MM.1S (cell line): ENCODE measurements around the gene SLC37A1.
A peak's percentile ranks its signal among the peaks of the same experiment; 100 is the strongest.
"Not testable (repeated sequence)": the region's sequence is repeated elsewhere in the genome, so short reads cannot be mapped to it uniquely, and the experiment has no call there.

Source experiments
- DNase-seq: peaks from one replicate; pipeline ENCODE4 v3.0.0-alpha.2; 2015
- H2AFZ ChIP-seq: fragments of 300-600 bp; sonication (generic); 2 replicates; pipeline ENCODE4 v1.6.0; 2016; ENCODE audit warnings: antibody characterized with exemption, low read length
- H3F3A ChIP-seq: fragments of 300-600 bp; sonication (generic); 2 replicates; pipeline ENCODE4 v1.6.1; 2016; ENCODE audit warnings: mild to moderate bottlenecking, antibody characterized with exemption, low read length, moderate library complexity, mixed read lengths; ENCODE audit not compliant: insufficient read depth
- H3K27ac ChIP-seq: fragments of 300-600 bp; sonication (generic); 2 replicates; pipeline ENCODE4 v1.5.1; 2016; ENCODE audit warnings: mild to moderate bottlenecking, low read length
- H3K27me3 ChIP-seq: fragments of 300-600 bp; sonication (generic); replicated peaks from 2 replicates; pipeline ENCODE4 v1.6.0; 2016; ENCODE audit warnings: low read length; ENCODE audit not compliant: insufficient read depth
- H3K36me3 ChIP-seq: fragments of 300-600 bp; sonication (generic); replicated peaks from 2 replicates; pipeline ENCODE4 v1.6.1; 2016; ENCODE audit warnings: mild to moderate bottlenecking, low read length, mixed read lengths; ENCODE audit not compliant: insufficient read depth
- H3K4me1 ChIP-seq: fragments of 300-600 bp; sonication (generic); 2 replicates; pipeline ENCODE4 v1.6.1; 2016; ENCODE audit warnings: low read length, mixed read lengths
- H3K4me2 ChIP-seq: fragments of 300-600 bp; sonication (generic); 2 replicates; pipeline ENCODE4 v1.6.0; 2016; ENCODE audit warnings: low read depth, low read length
- H3K4me3 ChIP-seq: fragments of 300-600 bp; sonication (generic); 2 replicates; pipeline ENCODE4 v1.5.1; 2016; ENCODE audit warnings: low read length, mixed read lengths
- H3K79me2 ChIP-seq: fragments of 300-600 bp; sonication (generic); 2 replicates; pipeline ENCODE4 v1.6.1; 2016; ENCODE audit warnings: mixed run types, low read length, mixed read lengths
- H3K9ac ChIP-seq: fragments of 300-600 bp; sonication (generic); 2 replicates; pipeline ENCODE4 v1.6.1; 2016; ENCODE audit warnings: low read length, mixed read lengths
- H3K9me2 ChIP-seq: fragments of 300-600 bp; sonication (generic); replicated peaks from 2 replicates; pipeline ENCODE4 v1.6.1; 2016; ENCODE audit warnings: mild to moderate bottlenecking, low read length, mixed read lengths; ENCODE audit not compliant: insufficient read depth
- H3K9me3 ChIP-seq: fragments of 300-600 bp; sonication (generic); replicated peaks from 2 replicates; pipeline ENCODE4 v1.6.1; 2016; ENCODE audit warnings: mild to moderate bottlenecking, low read length, mixed read lengths; ENCODE audit not compliant: insufficient read depth
- H4K20me1 ChIP-seq: fragments of 300-600 bp; sonication (generic); 2 replicates; pipeline ENCODE4 v1.6.1; 2016; ENCODE audit warnings: mild to moderate bottlenecking, low read length, moderate library complexity, mixed read lengths; ENCODE audit not compliant: insufficient read depth
- EZH2 ChIP-seq: fragments of 300-600 bp; sonication (generic); optimal IDR thresholded peaks from 2 replicates; pipeline ENCODE3; 2017; ENCODE audit warnings: low read depth, mild to moderate bottlenecking, antibody characterized with exemption, low read length, mixed read lengths
- EZH2phosphoT487 ChIP-seq: fragments of 300-600 bp; sonication (generic); IDR thresholded peaks from 2 replicates; pipeline ENCODE4 v1.6.1; 2018; ENCODE audit warnings: antibody characterized with exemption, low read length
- TF ChIP-seq, protein P1 (sequence below): fragments of 300-600 bp; sonication (generic); IDR thresholded peaks from 2 replicates; pipeline ENCODE4 v1.5.1; 2016; ENCODE audit warnings: antibody characterized with exemption, low read length, mixed read lengths

The SLC37A1 gene

DNA sequence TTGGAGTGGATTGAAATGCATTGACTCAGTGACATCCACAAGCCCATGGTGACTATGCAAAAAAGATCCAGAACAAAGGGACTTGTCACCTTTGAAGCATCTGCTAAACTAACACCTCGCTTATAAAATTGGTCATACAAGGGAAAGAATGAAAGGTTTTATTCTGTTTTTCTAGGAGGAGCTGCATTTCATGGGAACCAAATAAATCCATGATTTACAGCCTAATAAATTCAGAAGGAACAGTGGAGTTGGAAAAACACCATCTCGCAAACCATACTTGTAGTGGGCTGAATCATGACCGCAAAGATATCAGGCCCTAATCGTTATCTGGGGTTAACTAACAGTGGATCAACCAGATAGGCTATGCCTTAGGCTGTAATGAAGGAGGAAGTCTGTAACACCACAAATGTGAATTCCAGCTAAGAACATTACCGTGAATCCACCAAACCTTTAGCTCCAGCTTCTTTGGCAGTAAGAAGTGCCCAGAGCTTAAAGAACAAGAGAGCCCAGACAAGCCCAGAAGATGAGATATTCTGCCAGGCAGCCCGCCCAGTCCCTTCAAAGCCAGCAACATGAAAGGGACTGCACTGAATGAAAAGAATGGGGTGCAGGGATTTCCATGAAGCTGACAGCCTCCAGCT lies 45.0 kb upstream of the SLC37A1 start:
- no peaks in the 10 kb centered on the region for H3K79me2 ChIP-seq
- H3K4me2 ChIP-seq: peak overlapping the region; percentile 8
- no peak for DNase-seq

DNA sequence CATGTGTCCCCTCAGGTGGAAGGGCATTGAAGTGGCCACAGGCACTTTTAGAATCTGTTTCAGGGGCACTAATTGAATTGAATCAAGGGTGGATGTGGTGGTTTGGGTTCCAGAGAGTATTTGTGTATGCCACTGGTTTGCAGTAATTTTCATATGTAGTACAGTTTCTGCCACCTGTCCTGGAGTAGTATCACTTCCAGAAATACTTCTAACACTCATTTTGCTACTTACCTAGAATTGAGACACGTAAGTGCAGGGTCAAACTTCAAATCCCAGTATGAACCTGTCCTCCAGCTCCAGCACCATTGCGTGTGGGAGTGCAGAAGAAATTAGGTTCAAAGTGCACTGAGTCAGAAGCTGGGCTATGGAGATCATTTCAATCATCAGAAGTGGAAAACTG lies 44.4 kb upstream of the SLC37A1 start:
- H3K4me1 ChIP-seq: peaks cover 44% of the 10 kb centered on the region
- H3K27ac ChIP-seq: peak overlapping the region; percentile 14; the same call in 1 of the 2 replicates
- H2AFZ ChIP-seq: no peak overlapping the region
- no peak overlapping the region for H3K9ac ChIP-seq
- TF ChIP-seq EZH2phosphoT487 (no peak), EZH2 (no peak)
- TF ChIP-seq, protein P1, sequence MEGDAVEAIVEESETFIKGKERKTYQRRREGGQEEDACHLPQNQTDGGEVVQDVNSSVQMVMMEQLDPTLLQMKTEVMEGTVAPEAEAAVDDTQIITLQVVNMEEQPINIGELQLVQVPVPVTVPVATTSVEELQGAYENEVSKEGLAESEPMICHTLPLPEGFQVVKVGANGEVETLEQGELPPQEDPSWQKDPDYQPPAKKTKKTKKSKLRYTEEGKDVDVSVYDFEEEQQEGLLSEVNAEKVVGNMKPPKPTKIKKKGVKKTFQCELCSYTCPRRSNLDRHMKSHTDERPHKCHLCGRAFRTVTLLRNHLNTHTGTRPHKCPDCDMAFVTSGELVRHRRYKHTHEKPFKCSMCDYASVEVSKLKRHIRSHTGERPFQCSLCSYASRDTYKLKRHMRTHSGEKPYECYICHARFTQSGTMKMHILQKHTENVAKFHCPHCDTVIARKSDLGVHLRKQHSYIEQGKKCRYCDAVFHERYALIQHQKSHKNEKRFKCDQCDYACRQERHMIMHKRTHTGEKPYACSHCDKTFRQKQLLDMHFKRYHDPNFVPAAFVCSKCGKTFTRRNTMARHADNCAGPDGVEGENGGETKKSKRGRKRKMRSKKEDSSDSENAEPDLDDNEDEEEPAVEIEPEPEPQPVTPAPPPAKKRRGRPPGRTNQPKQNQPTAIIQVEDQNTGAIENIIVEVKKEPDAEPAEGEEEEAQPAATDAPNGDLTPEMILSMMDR: no peak
- H3F3A ChIP-seq: peaks cover 23% of the 10 kb centered on the region
- H3K9me2 ChIP-seq: no peaks in the 10 kb centered on the region
- no peaks in the 10 kb centered on the region for H4K20me1 ChIP-seq
- H3K4me3 ChIP-seq: no peak overlapping the region
- H3K36me3 ChIP-seq: no peaks in the 10 kb centered on the region
- H3K4me2 ChIP-seq: peak overlapping the region; percentile 8
- DNase-seq: peak; percentile 45
- H3K79me2 ChIP-seq: no peaks in the 10 kb centered on the region
- H3K9me3 ChIP-seq: no peaks in the 10 kb centered on the region
- H3K27me3 ChIP-seq: peaks cover 39% of the 10 kb centered on the region

More for the DNA sequence above, 45.0 kb upstream of the SLC37A1 start:
- TF ChIP-seq, protein P1: no peak
- TF ChIP-seq EZH2phosphoT487 (no peak), EZH2 (no peak)
- H3K9ac ChIP-seq: no peak overlapping the region
- peak overlapping the region; percentile 14; the same call in 1 of the 2 replicates for H3K27ac ChIP-seq
- H3F3A ChIP-seq: peaks cover 23% of the 10 kb centered on the region
- no peak overlapping the region for H3K4me3 ChIP-seq
- peaks cover 34% of the 10 kb centered on the region for H3K27me3 ChIP-seq
- no peaks in the 10 kb centered on the region for H4K20me1 ChIP-seq
- no peaks in the 10 kb centered on the region for H3K36me3 ChIP-seq
- H2AFZ ChIP-seq: no peak overlapping the region
- peaks cover 44% of the 10 kb centered on the region for H3K4me1 ChIP-seq
- no peaks in the 10 kb centered on the region for H3K9me2 ChIP-seq
- no peaks in the 10 kb centered on the region for H3K9me3 ChIP-seq

DNA sequence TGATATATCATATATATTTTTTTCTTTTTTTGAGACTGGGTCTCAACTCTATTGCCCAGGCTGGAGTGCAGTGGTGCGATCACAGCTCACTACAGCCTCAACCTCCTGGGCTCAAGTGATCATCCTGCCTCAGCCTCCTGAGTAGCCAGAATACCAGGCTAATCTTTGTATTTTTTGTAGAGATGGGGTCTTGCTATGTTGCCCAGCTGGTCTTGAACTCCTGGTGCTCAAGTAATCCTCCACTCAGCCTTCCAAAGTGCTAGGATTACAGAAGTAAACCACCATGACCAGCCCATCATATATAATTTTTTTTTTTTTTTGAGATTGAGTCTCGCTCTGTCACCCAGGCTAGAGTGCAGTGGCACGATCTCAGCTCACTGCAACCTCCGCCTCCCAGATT lies 43.9 kb upstream of the SLC37A1 start:
- not testable (repeated sequence) for H2AFZ ChIP-seq, H3K9me2 ChIP-seq, H3K9ac ChIP-seq, H3K27ac ChIP-seq, H3K4me3 ChIP-seq, H3K36me3 ChIP-seq, H4K20me1 ChIP-seq, H3K9me3 ChIP-seq, DNase-seq, H3K79me2 ChIP-seq
- Histone ChIP-seq H3F3A (peaks cover 23% of the 10 kb centered on the region), H3K27me3 (peaks cover 39% of the 10 kb centered on the region), H3K4me1 (peaks cover 44% of the 10 kb centered on the region), H3K4me2 (peak overlapping the region; percentile 8; the same call in 1 of the 2 replicates)

DNA sequence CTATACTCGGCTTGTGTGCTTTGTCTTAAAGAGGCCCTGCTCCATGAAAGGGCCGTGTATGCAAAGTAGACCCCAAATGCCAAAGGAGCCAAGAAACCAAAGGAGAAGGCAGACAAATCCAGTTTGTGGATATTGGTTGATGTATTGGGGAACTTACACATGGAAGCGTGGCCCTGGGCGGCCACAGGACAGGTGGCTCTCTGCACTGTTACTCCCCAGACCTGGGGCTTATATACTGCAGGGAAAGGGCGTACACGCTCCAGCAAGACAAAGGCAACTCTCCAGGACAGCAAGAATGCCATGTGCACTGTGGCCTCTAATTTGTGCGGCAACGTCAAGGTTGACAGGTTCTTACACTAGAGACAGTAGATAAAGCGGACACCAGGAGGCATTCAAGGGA lies 42.4 kb upstream of the SLC37A1 start:
- Histone ChIP-seq H2AFZ (no peak overlapping the region), H3K9me3 (no peaks in the 10 kb centered on the region), H3K27me3 (peaks cover 39% of the 10 kb centered on the region), H3K79me2 (no peaks in the 10 kb centered on the region), H3K36me3 (no peaks in the 10 kb centered on the region), H3K9ac (no peak overlapping the region), H3F3A (peaks cover 16% of the 10 kb centered on the region), H3K27ac (no peak overlapping the region), H4K20me1 (no peaks in the 10 kb centered on the region), H3K4me1 (peaks cover 31% of the 10 kb centered on the region), H3K4me3 (no peak overlapping the region), H3K4me2 (no peak overlapping the region), H3K9me2 (no peaks in the 10 kb centered on the region)
- DNase-seq: no peak
- TF ChIP-seq, protein P1: no peak
